NCI-H774 (cell line): Measurements from ENCODE around the gene SIM2.

Experiments used
- DNase-seq: peaks from one replicate; lab custom pipeline; 2025; lab: John Stamatoyannopoulos, UW

The SIM2 gene

DNA sequence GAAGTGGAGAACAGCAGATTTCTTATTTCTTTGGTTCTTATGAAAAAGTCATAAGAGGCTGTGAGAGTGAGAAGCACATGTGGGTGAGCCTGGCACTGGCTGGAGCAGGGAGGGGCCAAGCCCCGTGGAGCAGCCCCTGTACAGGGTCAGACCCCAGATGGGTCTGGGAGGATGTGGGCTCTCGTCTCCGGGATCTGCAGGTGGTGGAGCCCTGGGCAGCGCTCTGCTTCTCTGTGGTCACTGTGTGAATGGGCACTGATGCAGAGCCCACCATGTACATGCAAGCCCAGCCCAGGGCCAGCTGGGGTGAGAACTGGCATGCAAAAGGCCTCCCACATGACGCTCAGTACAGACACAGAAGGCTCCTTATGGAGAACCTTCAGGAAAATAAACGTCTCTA is 67.6 kb downstream of the SIM2 start:
- no peak for DNase-seq

DNA sequence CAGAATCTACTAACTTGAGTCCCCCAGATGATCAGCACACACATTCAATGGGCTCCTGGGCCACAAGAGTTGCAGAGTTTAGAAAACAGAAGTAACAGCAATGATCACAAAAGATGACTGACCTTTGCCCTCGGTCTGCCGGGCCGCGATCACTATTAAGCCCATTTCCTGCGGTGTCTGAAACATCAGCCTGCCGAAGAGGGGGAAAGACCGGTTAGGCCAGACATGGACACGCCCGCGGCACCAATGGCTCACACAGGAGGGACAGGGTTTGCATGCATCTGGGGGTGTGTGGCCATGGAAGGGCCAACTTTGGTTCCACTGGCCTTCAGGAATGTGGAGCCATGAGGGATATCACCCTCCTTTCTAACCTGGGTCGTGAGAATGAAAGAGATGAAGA is 68.2 kb downstream of the SIM2 start:
- no peak for DNase-seq

DNA sequence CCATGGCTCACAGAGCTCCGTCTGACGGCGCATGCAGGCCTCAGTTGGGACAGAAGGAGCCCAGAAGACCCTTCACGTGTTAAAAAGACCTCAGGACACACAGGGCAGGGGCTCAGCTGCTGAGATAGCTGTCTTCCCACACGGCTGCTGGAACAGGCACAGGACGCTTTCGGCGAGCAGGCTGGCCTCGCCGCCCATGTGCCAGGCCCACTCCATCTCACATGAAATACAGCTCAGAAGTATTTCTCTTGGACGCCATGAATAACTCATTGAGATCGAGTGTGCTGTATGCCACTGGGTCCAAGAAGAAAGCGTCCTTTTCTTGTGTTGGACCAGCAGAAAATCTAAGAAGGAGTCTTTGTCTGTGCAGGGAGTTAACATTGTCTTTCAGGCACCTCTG is 69.6 kb downstream of the SIM2 start:
- DNase-seq: no peak

- DNase-seq: no peak
These were observed 70.3 kb downstream of the SIM2 start for GRCh38 chr21:36769051-36769839.

GRCh38 chr21:36773117-36773516 is 74.2 kb downstream of the SIM2 start:
- DNase-seq: peak; percentile 23

DNA sequence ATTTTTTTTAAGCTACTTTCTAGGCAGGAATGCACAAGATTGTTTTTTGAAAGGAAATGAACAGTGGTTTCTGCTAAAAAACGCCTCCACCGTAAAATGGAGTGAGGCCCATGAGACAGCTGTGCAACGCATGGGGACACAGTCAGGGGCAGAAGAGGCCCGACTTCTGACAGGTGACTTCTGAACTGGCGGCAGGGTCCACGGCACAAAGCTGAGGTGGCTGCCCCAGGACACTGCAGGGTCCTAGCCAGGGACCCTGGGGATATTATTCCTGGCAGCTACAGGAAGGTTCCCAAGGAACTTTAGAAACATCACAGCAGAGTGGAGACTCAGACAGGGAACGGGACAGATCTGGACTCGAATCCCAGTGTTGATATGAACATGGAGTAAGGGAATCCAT is 75.1 kb downstream of the SIM2 start:
- no peak for DNase-seq

- no peak for DNase-seq
These were observed 78.2 kb downstream of the SIM2 start for GRCh38 chr21:36776981-36777617.

DNA sequence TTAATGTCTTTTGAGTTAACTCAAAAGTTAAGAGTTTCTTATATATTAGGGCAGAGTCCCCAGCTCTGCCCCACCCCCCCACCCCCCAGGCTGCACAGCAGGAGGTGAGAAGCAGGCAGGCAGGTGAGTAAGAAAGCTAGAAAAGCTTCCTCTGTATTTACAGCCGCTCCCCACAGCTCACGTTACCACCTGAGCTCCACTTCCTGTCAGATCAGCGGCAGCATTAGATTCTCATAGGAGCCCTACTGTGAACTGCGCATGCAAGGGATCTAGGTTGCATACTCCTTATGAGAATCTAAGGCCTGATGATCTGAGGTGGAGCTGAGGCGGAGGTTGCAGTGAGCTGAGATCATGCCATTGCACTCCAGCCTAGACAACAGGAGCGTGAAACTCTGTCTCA is 81.9 kb downstream of the SIM2 start:
- no peak for DNase-seq

DNA sequence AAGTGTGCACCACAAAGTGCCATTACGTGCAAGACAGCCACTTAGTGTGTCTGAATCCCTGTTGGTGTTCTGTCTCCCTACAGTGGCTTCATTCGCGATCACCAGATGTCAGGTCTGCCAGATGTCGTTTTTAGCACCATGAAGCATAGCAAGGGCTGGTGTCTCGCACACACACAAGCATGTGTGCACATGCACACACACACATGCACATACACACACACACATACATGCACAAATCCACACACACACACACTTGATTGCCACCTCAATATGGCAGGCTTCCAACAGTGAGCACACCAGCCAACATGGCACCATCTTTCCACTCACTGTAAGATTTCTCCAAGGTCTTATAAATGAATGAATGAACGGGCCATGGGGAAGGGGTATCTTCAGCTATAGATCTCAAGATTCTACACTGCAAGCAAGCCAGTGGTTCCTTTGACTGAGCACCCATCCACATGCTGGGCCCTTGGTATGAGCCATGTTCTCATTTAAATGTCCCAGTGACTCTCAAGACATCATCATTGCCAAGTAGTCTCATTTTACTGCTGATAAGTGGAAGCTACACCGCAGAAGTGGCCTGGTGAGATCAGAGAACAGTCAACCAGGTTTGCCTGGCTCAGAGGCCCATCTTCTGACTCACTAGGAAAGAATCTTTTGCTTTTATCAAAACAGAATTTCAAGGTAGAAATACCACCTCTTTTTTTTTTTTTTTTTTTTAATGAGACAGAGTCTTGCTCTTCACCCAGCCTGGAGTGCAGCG is 84.9 kb downstream of the SIM2 start:
- DNase-seq: no peak

GRCh38 chr21:36784947-36785346 is 86.0 kb downstream of the SIM2 start:
- no peak for DNase-seq

GRCh38 chr21:36785615-36786014 is 86.7 kb downstream of the SIM2 start:
- DNase-seq: no peak

GRCh38 chr21:36786186-36786585 is 87.3 kb downstream of the SIM2 start:
- no peak for DNase-seq

DNA sequence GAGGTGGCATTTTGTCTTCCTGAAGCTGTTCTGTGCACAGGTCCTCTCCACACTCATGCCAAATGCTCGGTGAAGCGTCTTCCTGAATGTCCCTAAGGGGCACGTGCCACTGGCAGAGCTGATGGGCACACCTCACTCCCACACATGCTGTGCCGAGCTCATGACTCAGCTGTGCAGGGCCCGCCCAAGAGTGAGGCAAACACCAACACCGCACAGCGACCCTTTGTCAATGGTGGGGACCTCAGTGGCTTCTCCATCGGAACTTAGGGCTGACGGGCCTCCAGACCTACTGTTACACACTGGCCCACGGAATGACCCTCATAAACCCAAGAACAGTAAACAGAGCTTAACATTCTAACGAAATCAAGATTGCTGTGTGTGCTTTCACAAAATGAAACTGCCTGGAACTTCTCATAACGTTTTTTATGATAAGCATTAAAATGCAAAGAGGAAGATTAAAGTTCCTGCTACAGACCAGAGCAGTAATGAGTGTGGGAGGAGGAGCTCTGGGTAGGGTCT is 89.3 kb downstream of the SIM2 start:
- no peak for DNase-seq

DNA sequence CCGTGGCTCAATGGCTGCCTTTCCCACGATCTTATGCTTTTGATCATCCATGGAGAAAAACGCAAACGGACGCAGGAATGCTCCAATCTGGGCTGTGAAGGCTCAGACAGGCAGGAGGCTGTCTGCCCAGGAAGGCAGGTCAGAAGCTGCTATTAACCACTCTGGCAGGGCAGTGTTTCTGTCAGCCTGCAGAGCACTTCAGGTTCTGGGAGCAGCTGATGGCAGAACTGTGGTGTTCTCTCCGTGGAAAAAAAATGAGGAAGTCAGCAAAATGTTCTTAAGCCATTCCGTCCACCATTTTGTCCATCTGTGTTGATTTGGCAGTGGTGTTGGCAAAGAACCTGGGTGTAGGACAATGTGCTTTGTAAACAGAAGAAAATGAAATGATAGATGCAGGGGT is 91.7 kb downstream of the SIM2 start:
- DNase-seq: no peak

GRCh38 chr21:36791180-36791579 is 92.3 kb downstream of the SIM2 start:
- DNase-seq: no peak

GRCh38 chr21:36791695-36792470 is 93.0 kb downstream of the SIM2 start:
- no peak for DNase-seq

DNA sequence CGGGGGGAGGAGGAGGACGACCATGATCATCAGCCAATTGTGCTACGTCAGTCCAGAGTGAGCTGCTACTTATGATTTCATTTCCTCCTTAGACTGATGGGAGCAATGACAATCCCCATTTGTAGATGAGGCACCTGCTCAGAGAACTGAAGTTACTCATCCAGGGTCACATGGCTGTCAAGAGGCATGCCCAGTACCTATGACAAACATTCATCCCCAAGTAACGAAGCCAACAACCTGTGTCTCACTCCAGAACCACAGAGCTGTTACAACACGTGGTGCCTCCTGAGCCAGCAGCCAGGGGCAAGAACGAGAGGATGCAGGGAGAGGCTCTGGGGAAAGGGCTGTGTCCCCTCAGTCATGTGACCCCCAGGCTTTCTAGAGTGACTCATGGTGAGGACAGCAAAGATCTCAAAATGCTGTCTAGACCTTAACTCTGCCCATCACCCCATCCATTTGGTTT is 93.6 kb downstream of the SIM2 start:
- DNase-seq: no peak

GRCh38 chr21:36796070-36796469 is 97.2 kb downstream of the SIM2 start:
- no peak for DNase-seq

- DNase-seq: no peak
These were observed 99.6 kb downstream of the SIM2 start for GRCh38 chr21:36798491-36798890.
